MCF 10A (cell line): ENCODE results near the gene RASAL1. TPM values are rescaled to one million over a fixed set of nuclear protein-coding genes. Genes with fewer than 3 reads are reported as not detected.

ENCODE experiments used
- BruUV-seq: library from RNA; stranded (reverse); fragments of 400-500 nt; replicated peaks from 2 replicates; lab custom pipeline; 2021; lab: Mats Ljungman, UMichigan
- CTCF ChIA-PET: fragments of 300-600 bp; sonication (Branson Sonifier 250); formaldehyde crosslinking; extraction: SDS; loops from one replicate; lab custom pipeline; 2021; ENCODE audit warnings: antibody characterized with exemption, inconsistent platforms; lab: Yijun Ruan, JAX
- POLR2A ChIA-PET: fragments of 300-600, 350-650 bp; sonication (Branson Sonifier 250); formaldehyde crosslinking; extraction: SDS; loops from one replicate; lab custom pipeline; 2020; ENCODE audit warnings: antibody characterized with exemption, inconsistent platforms; lab: Yijun Ruan, JAX
- DNase-seq: peaks from one replicate; pipeline ENCODE4 v3.0.0-alpha.2; 2018; ENCODE audit not compliant: unreplicated experiment
- H3K27ac Mint-ChIP-seq: one replicate; pipeline ENCODE4 v1.8.0; 2022; ENCODE audit warnings: mild to moderate bottlenecking, low read depth, mixed read lengths; ENCODE audit not compliant: unreplicated experiment
- H3K27me3 Mint-ChIP-seq: one replicate; pipeline ENCODE4 v1.8.0; 2022; ENCODE audit warnings: mixed read lengths; ENCODE audit not compliant: insufficient read depth, unreplicated experiment
- H3K36me3 Mint-ChIP-seq: one replicate; pipeline ENCODE4 v1.8.0; 2022; ENCODE audit warnings: mild to moderate bottlenecking, moderate library complexity, mixed read lengths; ENCODE audit not compliant: insufficient read depth, unreplicated experiment
- H3K4me1 Mint-ChIP-seq: one replicate; pipeline ENCODE4 v1.8.0; 2022; ENCODE audit warnings: mixed read lengths; ENCODE audit not compliant: insufficient read depth, unreplicated experiment
- H3K4me3 Mint-ChIP-seq: one replicate; pipeline ENCODE4 v1.8.0; 2022; ENCODE audit warnings: mild to moderate bottlenecking, moderate library complexity, mixed read lengths; ENCODE audit not compliant: unreplicated experiment
- H3K9me3 Mint-ChIP-seq: one replicate; pipeline ENCODE4 v1.8.0; 2022; ENCODE audit warnings: mixed read lengths; ENCODE audit not compliant: unreplicated experiment
- intact Hi-C: fragments of 100-400 bp; cut with micrococcal nuclease; formaldehyde crosslinking; loops from 2 replicates; pipeline ENCODE4 v1.14.1; 2022
- total RNA-seq: library from RNA; stranded (reverse); gene quantifications from 2 replicates; pipeline ENCODE4 v1.2.3, GENCODE V29; 2022
- TF ChIP-seq, protein P1 (sequence below): fragments of 200-600 bp; IDR thresholded peaks from one replicate; pipeline ENCODE4 v1.8.0; 2022; ENCODE audit warnings: antibody characterized with exemption, mild to moderate bottlenecking; ENCODE audit not compliant: unreplicated experiment

The RASAL1 gene
- total RNA-seq, 1 experiment from 2014 or later: not detected

DNA sequence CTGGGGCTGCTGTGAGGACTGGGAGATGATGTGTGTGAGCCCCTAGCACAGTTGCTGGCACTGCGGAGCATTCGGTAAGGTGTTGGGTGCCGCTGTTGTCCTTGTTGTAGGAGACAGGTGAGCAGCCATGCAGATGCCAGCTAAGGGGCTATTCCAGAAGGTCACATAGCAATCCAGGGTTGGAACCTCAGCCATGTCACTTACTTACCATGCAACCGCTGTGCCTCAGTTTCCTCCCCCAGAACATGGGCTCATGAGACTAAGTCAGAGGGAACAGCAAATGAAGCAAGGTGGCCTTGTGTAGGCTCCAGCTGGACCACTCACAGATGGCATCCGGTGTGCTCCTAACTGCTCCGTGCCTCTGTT lies 65.8 kb downstream of the RASAL1 start:
- TF ChIP-seq, protein P1, sequence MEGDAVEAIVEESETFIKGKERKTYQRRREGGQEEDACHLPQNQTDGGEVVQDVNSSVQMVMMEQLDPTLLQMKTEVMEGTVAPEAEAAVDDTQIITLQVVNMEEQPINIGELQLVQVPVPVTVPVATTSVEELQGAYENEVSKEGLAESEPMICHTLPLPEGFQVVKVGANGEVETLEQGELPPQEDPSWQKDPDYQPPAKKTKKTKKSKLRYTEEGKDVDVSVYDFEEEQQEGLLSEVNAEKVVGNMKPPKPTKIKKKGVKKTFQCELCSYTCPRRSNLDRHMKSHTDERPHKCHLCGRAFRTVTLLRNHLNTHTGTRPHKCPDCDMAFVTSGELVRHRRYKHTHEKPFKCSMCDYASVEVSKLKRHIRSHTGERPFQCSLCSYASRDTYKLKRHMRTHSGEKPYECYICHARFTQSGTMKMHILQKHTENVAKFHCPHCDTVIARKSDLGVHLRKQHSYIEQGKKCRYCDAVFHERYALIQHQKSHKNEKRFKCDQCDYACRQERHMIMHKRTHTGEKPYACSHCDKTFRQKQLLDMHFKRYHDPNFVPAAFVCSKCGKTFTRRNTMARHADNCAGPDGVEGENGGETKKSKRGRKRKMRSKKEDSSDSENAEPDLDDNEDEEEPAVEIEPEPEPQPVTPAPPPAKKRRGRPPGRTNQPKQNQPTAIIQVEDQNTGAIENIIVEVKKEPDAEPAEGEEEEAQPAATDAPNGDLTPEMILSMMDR: no peak
- BruUV-seq: no TSS peak
- Mint-ChIP-seq H3K36me3 (no peaks in the 10 kb centered on the region), H3K4me3 (no peak overlapping the region), H3K9me3 (no peaks in the 10 kb centered on the region), H3K27ac (no peak overlapping the region), H3K4me1 (peaks cover 6% of the 10 kb centered on the region), H3K27me3 (peaks cover 18% of the 10 kb centered on the region)
- ChIA-PET POLR2A (no interaction called here), CTCF (interaction anchor here (1.8 kb wide), 1 partner anchor 76 kb away, joined by 4 read pairs; no protein-coding TSS in a partner anchor)
- intact Hi-C loops: no loop called here
- DNase-seq: no peak

DNA sequence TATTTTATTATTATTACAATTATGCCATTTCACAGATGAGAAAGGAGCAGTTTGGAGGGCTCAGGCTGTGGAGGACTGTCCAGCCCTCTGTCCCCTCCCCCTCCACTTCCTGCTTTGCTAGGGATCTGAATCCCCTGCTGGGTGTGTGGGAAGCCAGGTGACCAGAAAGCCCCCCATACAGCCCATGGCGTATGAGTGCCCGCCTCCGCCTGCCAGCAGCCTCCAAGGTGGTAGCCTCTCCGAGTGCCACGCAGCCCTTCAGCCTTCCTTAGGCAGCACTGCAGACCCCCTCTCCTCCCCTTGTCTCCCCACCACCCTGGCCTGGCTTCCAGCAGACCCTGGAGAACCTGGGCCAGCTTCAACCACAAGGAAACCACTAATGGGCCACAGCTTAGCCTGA lies 66.4 kb downstream of the RASAL1 start:
- peaks cover 6% of the 10 kb centered on the region for H3K4me1 Mint-ChIP-seq
- BruUV-seq: no TSS peak

DNA sequence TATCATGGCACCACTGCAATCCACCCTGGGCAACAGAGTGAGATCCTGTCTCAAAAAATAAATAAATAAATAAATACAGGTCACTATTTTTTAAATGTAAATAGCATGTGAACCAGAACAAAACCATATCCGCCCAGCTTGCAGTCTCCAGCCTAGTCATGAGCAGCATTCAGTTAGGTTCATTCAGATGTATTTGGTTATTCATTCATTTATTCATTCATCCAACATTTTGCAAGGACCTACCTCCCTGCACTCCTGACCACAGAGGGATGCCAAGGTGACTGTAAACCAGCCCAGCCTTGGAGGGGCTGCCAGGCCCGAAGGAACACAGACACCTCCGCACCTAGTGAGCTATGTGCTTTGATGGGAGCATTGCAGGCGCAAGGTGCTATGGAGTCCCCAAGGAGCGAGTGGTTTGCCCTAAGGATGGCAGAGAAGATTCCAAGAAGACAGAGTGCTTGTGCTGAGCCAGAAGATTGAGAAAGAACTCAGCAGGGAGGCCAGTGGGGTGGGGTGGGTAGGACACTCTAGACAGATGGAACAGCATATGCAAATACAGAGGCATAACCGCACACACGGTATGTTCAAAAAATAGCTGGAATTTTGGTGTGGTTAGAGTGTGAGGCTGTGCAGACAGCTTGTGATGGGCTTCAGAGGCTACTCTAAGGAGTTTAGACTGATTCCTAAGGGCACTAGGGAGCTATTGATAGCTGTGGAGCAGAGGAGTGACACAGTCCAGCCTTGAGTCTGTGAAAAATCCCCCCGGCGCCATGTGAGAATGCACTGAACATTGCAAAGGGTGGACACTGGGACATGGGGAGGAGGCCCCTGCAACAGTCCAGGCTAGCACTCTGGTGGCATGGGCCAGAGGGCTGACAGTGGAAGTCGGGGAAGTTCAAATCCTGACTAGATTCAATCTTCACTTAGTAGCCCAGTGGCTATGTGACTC lies 67.3 kb downstream of the RASAL1 start:
- POLR2A ChIA-PET: interaction anchor here (0.6 kb wide), 1 partner anchor 116 kb away, joined by 4 read pairs; no protein-coding TSS in a partner anchor
- Mint-ChIP-seq H3K4me1 (peaks cover 6% of the 10 kb centered on the region), H3K27me3 (peaks cover 13% of the 10 kb centered on the region), H3K27ac (no peak overlapping the region), H3K4me3 (no peak overlapping the region), H3K9me3 (no peaks in the 10 kb centered on the region), H3K36me3 (no peaks in the 10 kb centered on the region)
- DNase-seq: no peak
- intact Hi-C loops: no loop called here
- CTCF ChIA-PET: interaction anchor here (0.6 to 3.4 kb wide), 2 partner anchors 19 to 108 kb away, joined by 3 to 13 read pairs; no protein-coding TSS in a partner anchor
- no TSS peak for BruUV-seq
- TF ChIP-seq, protein P1: no peak

More for the DNA sequence above, 66.4 kb downstream of the RASAL1 start:
- no peak overlapping the region for H3K4me3 Mint-ChIP-seq
- H3K36me3 Mint-ChIP-seq: no peaks in the 10 kb centered on the region
- peaks cover 18% of the 10 kb centered on the region for H3K27me3 Mint-ChIP-seq
- H3K9me3 Mint-ChIP-seq: no peaks in the 10 kb centered on the region
- no peak overlapping the region for H3K27ac Mint-ChIP-seq
- TF ChIP-seq, protein P1: no peak
- DNase-seq: no peak
- ChIA-PET CTCF (interaction anchor here (3.4 kb wide), 1 partner anchor 20 kb away, joined by 13 read pairs; no protein-coding TSS in a partner anchor), POLR2A (no interaction called here)
- intact Hi-C loops: no loop called here

DNA sequence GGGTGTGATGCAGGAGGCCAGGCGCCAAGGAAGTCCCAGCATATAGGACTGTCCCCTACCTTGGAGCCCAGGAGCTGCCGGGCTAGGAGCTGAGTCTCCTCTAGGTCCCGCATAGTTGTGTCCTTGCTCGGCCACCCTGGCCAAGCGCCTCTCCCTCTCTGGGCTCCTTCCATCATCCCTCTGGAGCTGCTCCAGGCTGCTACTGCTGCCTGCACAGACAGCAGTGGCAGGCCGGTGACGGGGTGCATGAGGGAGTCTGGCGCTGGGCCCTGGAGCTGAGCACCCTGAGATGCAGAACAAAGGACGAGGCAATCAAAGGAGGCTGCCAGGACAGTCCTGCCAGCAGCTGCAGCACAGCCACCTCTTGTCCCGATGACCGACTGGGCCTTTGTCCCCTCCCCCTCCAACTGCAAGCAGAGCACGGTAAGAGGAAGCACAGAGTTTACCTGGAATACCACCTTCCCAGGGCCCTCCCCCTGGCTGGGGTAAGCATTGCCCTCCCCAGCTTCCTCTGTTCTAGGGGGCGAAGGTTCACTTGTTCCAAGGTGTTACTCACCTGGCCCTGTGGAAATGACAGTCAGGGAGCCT lies 68.7 kb downstream of the RASAL1 start:
- no peak overlapping the region for H3K4me3 Mint-ChIP-seq
- ChIA-PET POLR2A (no interaction called here), CTCF (interaction anchor here (3.4 kb wide), 1 partner anchor 18 kb away, joined by 13 read pairs; no protein-coding TSS in a partner anchor)
- TF ChIP-seq, protein P1: no peak
- peaks cover under 1% of the 10 kb centered on the region for H3K4me1 Mint-ChIP-seq
- intact Hi-C loops: no loop called here
- no peaks in the 10 kb centered on the region for H3K9me3 Mint-ChIP-seq
- peaks cover 13% of the 10 kb centered on the region for H3K27me3 Mint-ChIP-seq
- no peaks in the 10 kb centered on the region for H3K36me3 Mint-ChIP-seq
- DNase-seq: no peak
- BruUV-seq: no TSS peak
- H3K27ac Mint-ChIP-seq: no peak overlapping the region
